ENCODE results near the gene CIDEA.
"Not testable (repeated sequence)": the region's sequence is repeated elsewhere in the genome, so short reads cannot be mapped to it uniquely, and the experiment has no call there.

The CIDEA gene, protein sequence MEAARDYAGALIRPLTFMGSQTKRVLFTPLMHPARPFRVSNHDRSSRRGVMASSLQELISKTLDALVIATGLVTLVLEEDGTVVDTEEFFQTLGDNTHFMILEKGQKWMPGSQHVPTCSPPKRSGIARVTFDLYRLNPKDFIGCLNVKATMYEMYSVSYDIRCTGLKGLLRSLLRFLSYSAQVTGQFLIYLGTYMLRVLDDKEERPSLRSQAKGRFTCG

GRCh38 chr18:12254136-12254819, at the start of gene CIDEA:
Gene CIDEA (plus strand): TSS chr18:12254361. CDS start chr18:12254384, 23 bp downstream.
- DNase-seq (ENCODE audit: low spot score): no peak

- DNase-seq (ENCODE audit: low spot score): peak; percentile 25
Observed at GRCh38 chr18:12208296-12209153, 45.6 kb upstream of the CIDEA start.

DNA sequence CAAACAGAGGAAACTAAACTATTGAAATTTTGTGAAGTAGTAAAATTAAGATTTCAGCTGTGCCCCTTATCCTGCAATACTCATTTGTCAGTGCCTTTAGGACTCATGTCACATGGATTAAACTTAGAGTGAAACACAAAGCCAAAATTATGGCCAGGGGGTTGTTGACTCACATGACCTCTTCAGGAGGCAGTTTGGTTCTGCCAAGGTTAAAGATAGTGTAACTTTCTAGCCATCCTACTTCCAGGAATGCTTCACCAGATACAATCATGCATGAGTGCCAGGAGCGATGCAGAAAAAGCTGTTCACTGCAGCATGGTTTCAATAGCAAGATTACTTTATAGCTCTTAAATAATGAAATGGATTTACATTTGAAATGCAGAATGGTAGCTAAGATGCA, 41.9 kb upstream of the CIDEA start:
- not testable (repeated sequence) for DNase-seq (ENCODE audit: low spot score)

DNA sequence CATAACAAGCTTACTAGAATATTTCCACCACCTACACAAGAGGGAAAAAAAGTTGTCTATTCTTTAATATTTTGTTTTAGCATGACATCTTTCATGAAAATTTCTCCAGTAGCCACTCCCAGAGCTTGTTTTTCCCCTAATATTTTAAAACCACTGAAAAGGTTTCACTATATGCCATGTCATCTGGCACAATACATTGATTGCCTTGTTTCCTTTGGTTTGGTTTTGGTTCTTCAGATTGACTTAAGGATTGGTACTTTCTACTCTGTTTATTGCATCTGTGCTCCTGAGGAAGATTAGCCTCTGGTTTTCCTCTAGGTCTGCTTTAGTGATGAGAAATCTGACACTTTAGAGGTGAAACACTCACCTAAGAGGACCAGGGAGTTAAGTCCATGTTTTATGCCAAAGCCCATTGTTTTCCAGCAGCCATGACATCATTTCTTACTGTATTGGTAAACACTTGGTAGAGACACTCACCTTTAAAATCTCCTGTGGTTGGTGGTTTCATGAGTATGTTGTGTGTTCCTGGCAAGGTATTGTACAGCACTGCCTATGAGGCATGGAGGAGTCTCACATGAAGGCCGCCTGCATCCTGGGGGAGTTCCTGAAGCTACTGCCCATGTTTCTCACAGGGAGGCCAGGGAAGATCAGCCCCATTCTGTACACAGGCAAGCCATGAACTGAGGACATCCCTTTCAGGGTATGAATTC, 39.7 kb upstream of the CIDEA start:
- DNase-seq (ENCODE audit: low spot score): not testable (repeated sequence)

DNA sequence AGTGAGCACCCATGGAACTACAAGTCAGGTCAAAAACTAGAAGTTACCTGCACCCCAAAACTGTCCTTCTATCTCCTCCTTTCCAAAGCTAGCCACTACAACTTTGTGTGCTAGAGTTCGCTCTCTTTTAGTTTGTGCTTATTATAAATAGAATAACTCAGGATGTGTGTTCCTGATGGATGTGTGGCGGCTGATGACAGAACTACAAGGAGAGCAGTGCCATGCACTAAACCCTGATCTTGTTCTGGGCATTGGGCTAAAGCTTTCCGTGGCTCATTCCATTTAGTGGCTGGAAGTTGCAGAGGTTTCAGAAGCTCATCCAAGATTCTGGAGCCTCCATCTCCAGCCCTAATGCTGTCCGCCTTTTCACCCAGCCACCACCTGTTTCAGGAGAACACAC, 37.7 kb upstream of the CIDEA start:
- DNase-seq (ENCODE audit: low spot score): not testable (repeated sequence)

DNA sequence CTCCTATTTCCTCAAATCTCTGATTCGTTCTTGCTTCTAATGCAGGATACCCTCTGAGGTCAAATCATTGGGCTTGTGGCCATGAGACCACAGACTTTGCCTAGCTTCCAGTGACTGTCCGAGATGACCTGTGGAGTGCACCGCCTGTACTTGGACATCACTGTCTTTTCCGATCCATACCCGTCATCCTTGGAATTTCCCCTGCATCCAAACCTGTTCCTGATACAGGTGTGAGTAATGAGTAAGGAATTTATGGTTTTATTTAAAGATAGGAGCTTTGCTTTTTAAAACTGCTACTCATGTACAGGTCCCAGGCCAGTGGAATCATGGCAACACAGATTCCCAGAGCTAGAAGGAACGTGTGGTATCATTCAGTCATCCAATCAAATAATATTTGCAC, 35.6 kb upstream of the CIDEA start:
- DNase-seq (ENCODE audit: low spot score): not testable (repeated sequence)

DNA sequence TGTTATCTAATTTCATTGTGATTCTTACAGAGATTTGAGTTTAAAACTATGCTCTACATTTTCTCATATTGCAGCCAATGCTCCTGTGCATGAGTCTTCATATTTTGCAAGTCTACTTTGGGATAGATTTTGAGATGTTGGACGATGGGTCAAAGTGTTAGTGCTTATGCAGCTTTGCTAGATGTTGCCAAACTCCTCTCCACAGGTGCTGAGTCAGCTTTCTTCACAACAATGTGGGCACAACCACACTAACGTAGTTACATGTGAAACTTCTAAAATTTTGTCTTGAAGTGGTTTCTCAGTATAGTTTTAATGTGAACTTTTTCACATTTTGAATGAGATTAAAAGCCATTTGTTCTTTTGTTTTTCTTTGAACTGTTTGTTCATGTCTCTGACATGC, 32.1 kb upstream of the CIDEA start:
- not testable (repeated sequence) for DNase-seq (ENCODE audit: low spot score)

GRCh38 chr18:12223326-12223725, 30.8 kb upstream of the CIDEA start:
- not testable (repeated sequence) for DNase-seq (ENCODE audit: low spot score)

DNA sequence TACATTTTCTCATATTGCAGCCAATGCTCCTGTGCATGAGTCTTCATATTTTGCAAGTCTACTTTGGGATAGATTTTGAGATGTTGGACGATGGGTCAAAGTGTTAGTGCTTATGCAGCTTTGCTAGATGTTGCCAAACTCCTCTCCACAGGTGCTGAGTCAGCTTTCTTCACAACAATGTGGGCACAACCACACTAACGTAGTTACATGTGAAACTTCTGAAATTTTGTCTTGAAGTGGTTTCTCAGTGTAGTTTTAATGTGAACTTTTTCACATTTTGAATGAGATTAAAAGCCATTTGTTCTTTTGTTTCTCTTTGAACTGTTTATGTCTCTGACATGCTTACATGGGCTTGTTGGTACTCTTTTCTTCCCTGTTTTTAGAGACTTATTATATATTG, 27.4 kb upstream of the CIDEA start:
- not testable (repeated sequence) for DNase-seq (ENCODE audit: low spot score)

GRCh38 chr18:12227399-12228186, 26.6 kb upstream of the CIDEA start:
- DNase-seq (ENCODE audit: low spot score): not testable (repeated sequence)

DNA sequence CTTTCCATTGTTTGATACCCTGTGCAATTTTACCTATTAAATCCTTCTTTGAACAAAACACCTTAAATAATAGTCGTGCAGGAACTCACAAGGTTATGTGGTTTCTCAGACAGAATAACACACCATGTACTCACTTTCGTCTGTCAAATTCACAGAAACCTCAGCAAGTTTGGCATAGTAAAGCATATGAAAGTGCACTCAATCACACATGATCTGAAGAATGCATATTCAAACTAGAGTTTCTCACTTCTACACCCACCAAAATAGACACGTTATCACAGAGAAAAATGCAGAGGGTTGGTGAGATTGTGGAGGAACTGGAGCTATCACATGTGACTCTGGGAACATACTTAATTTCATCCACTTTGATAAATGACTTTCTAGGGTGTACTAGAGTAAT, 25.9 kb upstream of the CIDEA start:
- DNase-seq (ENCODE audit: low spot score): not testable (repeated sequence)

DNA sequence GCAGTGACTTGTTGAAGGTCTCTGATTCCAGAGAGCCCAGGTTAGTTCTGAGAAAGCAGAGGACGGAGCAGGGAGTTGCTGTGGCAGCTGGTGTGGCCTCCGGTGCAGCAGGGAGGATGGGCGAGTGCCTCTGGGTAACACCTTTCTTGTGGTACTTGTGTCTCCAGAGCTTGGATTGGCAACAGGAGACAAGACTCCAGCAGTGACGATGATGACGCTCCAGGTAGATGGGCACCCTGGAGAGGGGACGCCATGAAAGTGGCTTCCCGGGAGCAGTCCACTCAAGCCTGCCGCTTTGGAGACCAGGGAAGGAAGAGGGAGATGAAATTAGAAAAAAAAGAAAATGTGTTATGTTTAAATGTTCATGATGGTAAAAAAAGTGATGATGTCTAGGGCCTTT, 23.6 kb upstream of the CIDEA start:
- DNase-seq (ENCODE audit: low spot score): not testable (repeated sequence)

GRCh38 chr18:12231040-12231882, 22.9 kb upstream of the CIDEA start:
- no peak for DNase-seq (ENCODE audit: low spot score)

DNA sequence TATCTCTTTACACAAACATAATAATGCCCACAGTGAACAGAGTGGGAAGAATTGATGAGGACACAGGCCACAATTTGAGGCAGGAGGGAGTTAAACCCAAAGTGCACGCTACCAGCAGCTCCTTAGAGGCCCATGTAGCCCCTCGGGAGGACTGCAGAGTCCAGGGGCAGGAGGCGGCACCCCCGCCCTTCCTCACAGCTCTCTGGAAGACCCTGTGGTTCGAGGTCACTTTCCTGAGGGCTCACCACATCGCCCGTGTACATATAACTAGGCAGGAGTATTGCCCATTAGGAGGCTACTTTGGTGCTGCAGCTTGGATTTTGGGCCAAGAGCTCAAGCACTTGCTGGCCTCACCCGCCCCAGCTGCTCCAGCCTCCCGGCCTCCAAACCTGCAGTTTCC, 22.2 kb upstream of the CIDEA start:
- no peak for DNase-seq (ENCODE audit: low spot score)

DNA sequence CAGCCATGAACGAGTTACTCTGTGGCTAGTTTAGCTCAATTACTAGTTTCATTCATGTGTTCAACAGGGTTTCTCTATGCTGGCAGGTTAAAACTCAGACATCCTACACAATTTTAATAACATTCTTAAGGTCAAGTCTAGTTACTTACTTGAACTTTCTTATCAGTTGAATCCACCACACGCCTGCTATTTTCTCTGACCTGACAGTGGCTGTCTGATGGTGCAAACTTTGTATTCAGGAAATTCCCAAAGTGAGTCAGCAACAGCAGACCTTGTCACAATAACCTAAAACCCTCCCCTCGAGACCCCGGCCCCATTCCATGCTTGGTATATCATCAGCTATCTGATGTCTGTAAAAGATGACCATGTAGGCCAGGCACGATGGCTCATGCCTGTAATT, 20.8 kb upstream of the CIDEA start:
- DNase-seq (ENCODE audit: low spot score): no peak

- no peak for DNase-seq (ENCODE audit: low spot score)
Observed at GRCh38 chr18:12234451-12235190, 19.5 kb upstream of the CIDEA start.

- DNase-seq (ENCODE audit: low spot score): no peak
Observed at GRCh38 chr18:12236141-12236540, 18.0 kb upstream of the CIDEA start.

DNA sequence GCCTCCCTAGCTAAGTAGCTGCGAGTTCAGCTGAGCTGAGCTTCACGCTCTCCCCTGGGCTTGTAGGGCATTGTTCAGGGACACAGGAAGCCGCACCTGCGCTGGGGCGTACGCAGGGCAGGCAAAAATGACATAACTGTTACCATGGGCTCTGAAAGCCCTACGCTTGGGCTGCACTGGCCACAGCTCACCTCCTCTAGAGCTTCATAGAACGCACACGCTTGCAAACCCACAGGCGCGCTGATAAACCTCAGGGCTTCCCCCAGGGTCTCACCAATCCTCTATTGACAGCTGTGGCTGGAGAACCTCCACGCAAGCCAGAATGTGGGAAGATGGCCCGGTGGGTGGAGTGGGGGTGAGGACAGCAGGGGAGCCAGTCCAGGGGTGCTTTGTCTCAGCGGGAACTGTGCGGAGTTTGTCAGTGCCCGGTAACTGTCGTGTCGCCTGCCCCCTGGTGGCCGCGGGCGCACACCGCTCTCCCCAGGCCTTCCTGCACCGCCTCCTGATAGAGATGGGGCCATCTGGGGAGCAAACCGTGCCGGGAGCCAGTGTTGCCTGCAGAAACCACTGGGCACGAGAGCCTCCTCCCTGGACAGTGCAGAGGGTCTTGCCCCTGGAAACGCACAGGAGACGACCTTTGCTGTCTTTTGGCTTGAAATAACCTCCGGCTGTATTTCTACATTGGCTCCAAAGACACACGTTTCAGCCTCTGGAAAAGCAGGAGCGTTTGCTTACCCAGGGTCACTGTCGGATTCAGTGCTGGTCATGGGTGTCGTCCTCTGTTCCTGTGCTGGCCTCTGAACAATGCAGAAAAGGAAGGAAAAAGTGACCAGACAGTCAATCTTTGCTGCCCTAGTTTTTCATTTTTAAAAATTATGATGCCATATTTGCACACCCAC, 17.0 kb upstream of the CIDEA start:
- DNase-seq (ENCODE audit: low spot score): peak; percentile 56

GRCh38 chr18:12238826-12239225, 15.3 kb upstream of the CIDEA start:
- no peak for DNase-seq (ENCODE audit: low spot score)
